ENCODE measurements around the gene CIC.

Gene CIC

GRCh38 chr19:42249149-42249750, 19.8 kb upstream of the CIC start:
- Mint-ChIP-seq H3K36me3 (no peaks in the 10 kb centered on the region), H3K4me3 (no peak overlapping the region), H3K27me3 (no peaks in the 10 kb centered on the region), H3K9me3 (no peaks in the 10 kb centered on the region), H3K27ac (peak overlapping the region; percentile 25), H3K4me1 (peaks cover 23% of the 10 kb centered on the region)
- ATAC-seq (ENCODE audit: low read depth) = no peak
- no peak for DNase-seq (ENCODE audit: low spot score in 2 of 2)

- DNase-seq (ENCODE audit: low spot score in 2 of 2) = no peak
- Mint-ChIP-seq H3K9me3 (no peaks in the 10 kb centered on the region), H3K27me3 (no peaks in the 10 kb centered on the region), H3K27ac (no peak overlapping the region), H3K36me3 (no peaks in the 10 kb centered on the region), H3K4me3 (no peak overlapping the region), H3K4me1 (peaks cover 23% of the 10 kb centered on the region)
- ATAC-seq (ENCODE audit: low read depth) = no peak
Measured at GRCh38 chr19:42249769-42250168, 19.3 kb upstream of the CIC start.

- Mint-ChIP-seq H3K27me3 (no peaks in the 10 kb centered on the region), H3K4me3 (no peak overlapping the region), H3K4me1 (peaks cover 19% of the 10 kb centered on the region), H3K36me3 (no peaks in the 10 kb centered on the region), H3K27ac (no peak overlapping the region), H3K9me3 (no peaks in the 10 kb centered on the region)
- no peak for ATAC-seq (ENCODE audit: low read depth)
- no peak for DNase-seq (ENCODE audit: low spot score in 2 of 2)
Measured at GRCh38 chr19:42250183-42250665, 18.8 kb upstream of the CIC start.

GRCh38 chr19:42250666-42251531, 18.2 kb upstream of the CIC start:
- H3K9me3 Mint-ChIP-seq = no peaks in the 10 kb centered on the region
- peaks cover 22% of the 10 kb centered on the region for H3K4me1 Mint-ChIP-seq
- ATAC-seq (ENCODE audit: low read depth) (no peak), DNase-seq (ENCODE audit: low spot score in 2 of 2) (no peak)
- no peak overlapping the region for H3K27ac Mint-ChIP-seq
- H3K4me3 Mint-ChIP-seq = no peak overlapping the region
- no peaks in the 10 kb centered on the region for H3K36me3 Mint-ChIP-seq
- peaks cover under 1% of the 10 kb centered on the region for H3K27me3 Mint-ChIP-seq

- Mint-ChIP-seq H3K36me3 (no peaks in the 10 kb centered on the region), H3K4me3 (peak overlapping the region; percentile 96), H3K27me3 (peaks cover 2% of the 10 kb centered on the region), H3K4me1 (peaks cover 19% of the 10 kb centered on the region), H3K27ac (no peak overlapping the region), H3K9me3 (no peaks in the 10 kb centered on the region)
- DNase-seq (ENCODE audit: low spot score in 2 of 2) (no peak), ATAC-seq (ENCODE audit: low read depth) (no peak)
Measured at GRCh38 chr19:42251572-42252358, 17.3 kb upstream of the CIC start.

- Mint-ChIP-seq H3K4me3 (peak overlapping the region; percentile 96), H3K9me3 (no peaks in the 10 kb centered on the region), H3K27me3 (peaks cover 2% of the 10 kb centered on the region), H3K36me3 (no peaks in the 10 kb centered on the region), H3K27ac (peak overlapping the region; percentile 76), H3K4me1 (peaks cover 17% of the 10 kb centered on the region)
- DNase-seq (ENCODE audit: low spot score in 2 of 2) = no peak
- no peak for ATAC-seq (ENCODE audit: low read depth)
Measured at GRCh38 chr19:42252365-42253244, 16.4 kb upstream of the CIC start.

GRCh38 chr19:42253245-42254088, 15.6 kb upstream of the CIC start:
- Mint-ChIP-seq H3K9me3 (no peaks in the 10 kb centered on the region), H3K36me3 (no peaks in the 10 kb centered on the region), H3K4me3 (peak overlapping the region; percentile 96), H3K27me3 (peaks cover 2% of the 10 kb centered on the region), H3K4me1 (peaks cover 17% of the 10 kb centered on the region), H3K27ac (peak overlapping the region; percentile 76)
- ATAC-seq (ENCODE audit: low read depth) (peak; percentile 18), DNase-seq (ENCODE audit: low spot score in 2 of 2) (peak in 1 of 2 donors; percentile 67)

GRCh38 chr19:42254089-42254849, 14.8 kb upstream of the CIC start:
- peak; percentile 63 to 73 for DNase-seq (ENCODE audit: low spot score in 2 of 2)
- no peaks in the 10 kb centered on the region for H3K9me3 Mint-ChIP-seq
- peak overlapping the region; percentile 74 for H3K27ac Mint-ChIP-seq
- H3K36me3 Mint-ChIP-seq = no peaks in the 10 kb centered on the region
- peaks cover 17% of the 10 kb centered on the region for H3K4me1 Mint-ChIP-seq
- peak overlapping the region; percentile 87 for H3K4me3 Mint-ChIP-seq
- H3K27me3 Mint-ChIP-seq = peaks cover 2% of the 10 kb centered on the region
- peak; percentile 52 for ATAC-seq (ENCODE audit: low read depth)

GRCh38 chr19:42254850-42255765, 13.9 kb upstream of the CIC start, which contains the start of gene ERF:
Gene ERF (minus strand): TSS chr19:42255128. CDS start chr19:42254999, 129 bp downstream.
- Mint-ChIP-seq H3K4me1 (peaks cover 17% of the 10 kb centered on the region), H3K27me3 (peaks cover 2% of the 10 kb centered on the region), H3K27ac (peak within 1 kb of the TSS; percentile 74), H3K9me3 (no peaks in the 10 kb centered on the region), H3K4me3 (peak within 1 kb of the TSS; percentile 87), H3K36me3 (no peaks in the 10 kb centered on the region)
- ATAC-seq (ENCODE audit: low read depth) (peak; percentile 85), DNase-seq (ENCODE audit: low spot score in 2 of 2) (peak; percentile 95 to 96)

GRCh38 chr19:42255766-42256745, 13.0 kb upstream of the CIC start:
- Mint-ChIP-seq H3K27me3 (peaks cover 2% of the 10 kb centered on the region), H3K4me3 (peak overlapping the region; percentile 65), H3K27ac (no peak overlapping the region), H3K9me3 (no peaks in the 10 kb centered on the region), H3K4me1 (peaks cover 17% of the 10 kb centered on the region), H3K36me3 (no peaks in the 10 kb centered on the region)
- ATAC-seq (ENCODE audit: low read depth) (no peak), DNase-seq (ENCODE audit: low spot score in 2 of 2) (peak in 1 of 2 donors; percentile 37)

Measured in memory B cell (primary cell).